Left ventricle myocardium superior (tissue), 1 donor: Measurements from ENCODE around the gene NAE1. TPM values are rescaled to one million over a fixed set of nuclear protein-coding genes. Genes with fewer than 3 reads are reported as not detected.

Source experiments
- total RNA-seq: library from RNA; stranded (reverse); fragmentation: NEBNext Ultra II Directional; extraction: Animal tissue kit (Norgen Biotek cat#: 25700); gene quantifications from one replicate; pipeline ENCODE4 v1.2.1, GENCODE V29; 2021
- donor health status: DM: no; HTN: yes; CAD: no; lungs with severe emphysema.

NAE1 gene
- total RNA-seq, 1 donor from 2014 or later: 35.7 TPM

Other genes starting within 250 kb of the NAE1 start
- 10.6 TPM for gene CMTM3, start 226.3 kb downstream of the NAE1 start, total RNA-seq
- 12.7 TPM for gene CMTM4, start 134.2 kb downstream of the NAE1 start, total RNA-seq
- 80.6 TPM for gene DYNC1LI2, start 79.4 kb downstream of the NAE1 start, total RNA-seq
- not detected for gene TERB1, start 29.4 kb downstream of the NAE1 start, total RNA-seq
- gene CA7, start 13.4 kb upstream of the NAE1 start, total RNA-seq: not detected
- 2.2 TPM for gene PDP2, start 49.5 kb upstream of the NAE1 start, total RNA-seq
- gene CDH16, start 87.9 kb upstream of the NAE1 start, total RNA-seq: not detected
- gene RRAD, start 94.6 kb upstream of the NAE1 start, total RNA-seq: 86.7 TPM
- 114 TPM for gene CIAO2B, start 103.4 kb upstream of the NAE1 start, total RNA-seq
- 103 TPM for gene CES2, start 104.5 kb upstream of the NAE1 start, total RNA-seq
- gene CES3, start 130.3 kb upstream of the NAE1 start, total RNA-seq: 1.6 TPM
- 6.7 TPM for gene CES4A, start 157.6 kb upstream of the NAE1 start, total RNA-seq
- 24.2 TPM for gene CBFB, start 198.2 kb upstream of the NAE1 start, total RNA-seq